IPS-NIHi11 (cell line): ENCODE measurements around the gene SUGCT.
"Not testable (repeated sequence)": the region's sequence is repeated elsewhere in the genome, so short reads cannot be mapped to it uniquely, and the experiment has no call there.

Experiments
- DNase-seq: peaks from one replicate; pipeline ENCODE4 v3.0.0; 2012; ENCODE audit warnings: mixed read lengths, low spot score

The SUGCT gene

GRCh38 chr7:40627361-40627760, 492.6 kb downstream of the SUGCT start:
- not testable (repeated sequence) for DNase-seq

DNA sequence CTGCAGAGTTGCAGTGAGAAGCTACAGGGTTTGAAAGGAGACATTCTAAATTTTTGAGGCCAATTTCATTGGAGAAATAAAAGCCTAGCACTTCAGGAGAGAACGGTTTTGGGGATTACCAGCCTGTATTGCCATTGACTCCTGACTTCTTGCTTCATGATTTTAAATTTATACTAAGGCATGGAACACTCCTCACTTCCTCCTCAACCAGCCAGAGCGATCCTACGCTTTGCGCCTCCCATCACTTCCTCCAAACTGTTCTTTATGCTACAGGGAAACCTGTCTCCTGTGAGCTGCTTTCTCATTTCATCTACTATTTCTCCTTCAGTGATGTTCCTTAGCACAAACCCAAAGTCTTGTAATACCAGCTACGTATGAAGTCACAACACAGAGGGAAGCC, 495.1 kb downstream of the SUGCT start:
- no peak for DNase-seq

DNA sequence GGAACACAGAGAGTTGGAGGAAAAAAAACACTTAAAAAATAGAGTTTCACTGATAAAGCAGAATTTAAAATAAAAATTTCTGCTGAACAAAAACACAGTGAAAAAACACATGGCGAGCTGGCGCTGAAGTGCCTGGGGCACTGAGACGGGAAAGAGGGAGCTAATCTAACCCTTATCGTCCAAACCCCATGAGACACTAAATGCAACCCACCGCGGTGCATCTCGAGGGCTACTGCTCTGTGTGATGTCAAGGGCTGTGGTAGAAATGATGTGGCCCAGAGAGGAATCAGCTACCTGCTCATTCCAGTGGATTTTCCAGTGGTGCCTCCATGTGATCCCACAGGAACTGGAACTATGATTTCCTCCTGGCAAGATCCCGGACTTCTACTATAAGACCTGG, 499.3 kb downstream of the SUGCT start:
- DNase-seq = no peak

DNA sequence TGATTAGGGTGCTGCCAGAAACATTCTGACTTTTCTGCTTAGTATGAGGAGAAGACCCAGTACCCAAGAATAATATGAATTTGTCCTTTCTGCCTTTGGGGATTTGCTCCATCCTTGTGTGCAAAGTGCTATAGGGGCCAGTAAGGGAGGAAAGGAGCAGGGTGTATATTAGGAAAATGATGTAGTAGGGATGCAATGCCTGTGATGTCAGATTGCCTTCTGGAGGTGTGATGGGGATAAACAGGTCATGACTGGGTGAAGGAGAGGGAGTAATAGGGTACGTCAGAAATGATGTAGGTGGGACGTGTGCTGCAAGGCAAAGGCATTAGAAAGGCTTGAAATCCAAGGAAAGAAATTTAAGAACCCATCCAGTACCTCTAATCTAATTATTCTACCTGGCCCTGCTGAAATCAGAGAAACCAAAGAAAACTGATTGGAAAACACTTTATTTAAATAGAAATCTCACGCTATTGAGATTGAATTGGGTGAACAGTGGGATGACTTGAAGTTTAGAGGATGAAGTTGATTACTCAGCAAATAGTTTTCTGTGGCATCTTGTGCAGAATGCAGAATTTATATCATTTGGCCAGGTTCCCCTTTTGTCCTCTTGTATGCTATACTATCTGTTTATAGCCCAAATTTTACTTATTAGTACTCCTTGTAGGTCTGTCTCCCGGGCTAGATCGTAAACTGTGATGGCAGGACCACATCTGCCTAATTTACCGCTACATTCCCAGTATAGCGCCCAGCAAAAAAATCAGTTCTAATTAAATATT, 503.9 kb downstream of the SUGCT start:
- no peak for DNase-seq

GRCh38 chr7:40640566-40640965, 505.8 kb downstream of the SUGCT start:
- no peak for DNase-seq

DNA sequence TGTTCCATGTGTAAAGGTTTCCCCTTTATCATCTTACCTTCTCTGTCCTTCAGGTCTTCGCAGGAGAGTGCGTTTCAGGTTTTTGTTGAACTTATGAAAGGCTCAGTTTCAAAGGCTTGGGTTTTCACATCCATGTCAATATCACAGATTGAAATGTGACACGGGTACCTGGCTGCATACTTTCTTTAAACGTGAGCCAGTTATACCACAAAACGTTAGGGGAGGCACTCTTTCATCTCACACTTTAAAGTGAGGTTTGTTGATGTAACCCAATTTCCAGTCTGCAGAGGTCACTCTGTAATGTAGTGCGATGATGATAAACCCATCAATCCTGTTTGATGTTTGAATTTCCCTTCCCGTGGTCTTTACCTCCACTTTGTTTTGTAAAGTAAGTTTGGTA, 506.9 kb downstream of the SUGCT start:
- DNase-seq = no peak

- no peak for DNase-seq
Observed at GRCh38 chr7:40643664-40644063, 508.9 kb downstream of the SUGCT start.

GRCh38 chr7:40644454-40645188, 509.8 kb downstream of the SUGCT start:
- no peak for DNase-seq

GRCh38 chr7:40645197-40645596, 510.4 kb downstream of the SUGCT start:
- DNase-seq = no peak

DNA sequence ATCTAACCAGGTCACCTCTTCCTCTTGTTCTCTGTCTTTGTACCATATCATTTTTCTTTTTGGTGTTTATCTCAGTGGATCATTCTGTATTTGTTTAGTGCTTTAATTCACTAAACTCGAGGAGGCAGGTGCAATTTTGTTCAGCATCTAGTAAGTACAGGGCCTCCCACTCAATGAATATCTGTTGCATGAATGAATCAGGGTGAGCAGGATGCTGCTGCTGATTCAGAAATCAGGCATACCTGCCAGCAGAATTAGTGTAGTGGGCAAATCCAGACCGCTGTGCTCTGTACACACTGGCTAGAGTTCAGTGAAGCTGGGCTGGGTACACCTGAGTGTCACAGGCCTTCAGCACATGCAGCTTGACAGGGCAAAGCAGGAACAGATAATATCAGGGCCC, 511.9 kb downstream of the SUGCT start:
- no peak for DNase-seq

DNA sequence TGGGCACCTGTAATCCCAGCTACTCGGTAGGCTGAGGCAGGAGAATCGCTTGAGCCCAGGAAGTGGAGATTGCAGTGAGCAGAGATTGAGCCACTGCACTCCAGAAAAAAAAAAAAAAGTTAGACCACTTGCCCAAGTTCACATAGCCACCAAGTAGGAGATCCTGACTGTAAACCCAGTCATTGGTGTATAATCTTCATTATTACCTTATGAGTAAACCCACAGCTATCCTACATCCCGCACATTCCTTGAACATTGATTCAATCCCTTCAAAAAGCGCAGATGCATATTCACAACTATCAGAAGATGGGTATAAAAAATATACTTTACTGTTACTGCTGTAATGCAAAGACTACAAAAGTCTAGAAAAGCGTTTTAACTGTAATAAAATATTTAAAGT, 512.9 kb downstream of the SUGCT start:
- DNase-seq = no peak

GRCh38 chr7:40649247-40649646, 514.4 kb downstream of the SUGCT start:
- no peak for DNase-seq

GRCh38 chr7:40650903-40651302, 516.1 kb downstream of the SUGCT start:
- not testable (repeated sequence) for DNase-seq

DNA sequence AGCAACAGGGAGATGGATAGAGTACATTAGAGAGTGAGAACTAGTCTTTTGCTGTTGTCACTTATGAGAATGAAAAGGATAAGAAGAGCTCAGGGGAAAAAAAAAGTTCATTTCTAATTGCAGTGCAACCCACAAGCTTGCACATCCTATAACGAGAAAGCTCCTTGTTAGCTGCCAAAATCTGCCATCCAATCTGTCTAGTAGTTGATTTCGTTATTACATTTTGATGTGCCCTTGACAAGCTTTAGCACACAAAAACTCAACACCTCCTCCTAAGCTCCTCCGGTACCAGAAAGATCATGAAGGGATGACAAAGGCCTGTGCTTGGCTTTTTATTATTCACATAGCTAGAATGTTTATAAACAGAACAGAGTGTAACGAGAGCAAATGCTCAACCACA, 519.4 kb downstream of the SUGCT start:
- no peak for DNase-seq

GRCh38 chr7:40655426-40655825, 520.6 kb downstream of the SUGCT start:
- DNase-seq = no peak

DNA sequence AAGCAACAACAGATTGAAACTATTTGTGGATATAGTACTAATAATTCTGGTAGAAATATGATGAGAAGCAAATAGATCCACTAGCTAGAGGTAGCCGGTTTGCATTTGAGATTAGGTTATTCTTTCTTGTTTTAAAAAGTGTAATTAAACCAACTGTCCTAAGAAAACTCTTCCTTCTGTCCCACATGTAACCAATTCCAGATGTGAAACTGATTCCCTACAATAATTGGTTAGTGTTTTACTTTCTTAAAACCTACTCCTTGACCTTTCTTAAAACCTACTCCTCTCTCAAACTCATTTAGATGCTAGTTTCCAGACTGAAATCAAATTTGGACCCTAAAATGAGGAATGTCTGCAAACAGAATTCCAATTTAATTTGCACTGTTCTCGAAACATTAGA, 521.5 kb downstream of the SUGCT start:
- no peak for DNase-seq

GRCh38 chr7:40658729-40659128, 523.9 kb downstream of the SUGCT start:
- no peak for DNase-seq

DNA sequence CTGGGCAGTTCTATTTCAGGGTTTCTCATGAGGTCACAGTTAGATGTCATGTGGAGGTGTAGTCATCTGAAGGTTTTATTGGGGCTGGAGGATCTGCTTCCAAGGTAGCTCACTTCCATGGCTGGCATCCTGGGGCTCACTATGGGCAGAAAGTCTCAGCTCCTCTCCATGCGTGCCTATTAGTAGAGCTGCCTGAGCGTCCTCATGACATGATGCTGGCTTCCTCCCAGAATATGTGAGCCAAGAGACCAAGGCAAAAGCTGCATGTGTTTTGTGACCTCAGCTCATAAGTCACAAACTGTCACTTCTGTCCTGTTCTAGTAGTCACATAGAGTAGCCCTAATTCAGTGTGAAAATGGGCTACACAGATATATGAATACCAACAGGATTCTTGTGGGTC, 524.4 kb downstream of the SUGCT start:
- no peak for DNase-seq

- no peak for DNase-seq
Observed at GRCh38 chr7:40673285-40673684, 538.5 kb downstream of the SUGCT start.

GRCh38 chr7:40674316-40674715, 539.5 kb downstream of the SUGCT start:
- DNase-seq = no peak

GRCh38 chr7:40675741-40676140, 540.9 kb downstream of the SUGCT start:
- DNase-seq = no peak

DNA sequence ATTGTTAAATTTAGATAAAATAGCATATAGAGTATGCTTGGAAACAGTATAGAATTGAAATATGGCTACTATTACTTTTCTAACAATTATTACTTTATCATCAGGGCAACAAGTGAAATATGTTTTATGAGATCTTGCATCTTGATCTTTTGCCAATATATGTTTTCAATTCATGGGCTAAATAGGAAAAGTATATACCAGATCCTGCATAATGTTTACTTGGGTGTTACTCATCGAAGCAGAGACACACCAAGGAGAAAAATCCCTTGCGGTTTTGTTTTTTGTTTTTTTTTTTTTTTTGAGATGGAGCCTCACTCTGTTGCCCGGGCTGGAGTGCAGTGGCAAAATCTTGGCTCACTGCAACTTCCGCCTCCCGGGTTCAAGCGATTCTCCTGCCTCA, 541.4 kb downstream of the SUGCT start:
- no peak for DNase-seq

GRCh38 chr7:40680657-40681056, 545.9 kb downstream of the SUGCT start:
- peak; percentile 66 for DNase-seq

- DNase-seq = no peak
Observed at GRCh38 chr7:40682696-40683095, 547.9 kb downstream of the SUGCT start.
